Lower lobe of right lung (tissue), 2 donors: Measurements from ENCODE around the gene MGAT5B. TPM values are rescaled to one million over a fixed set of nuclear protein-coding genes. Genes with fewer than 3 reads are reported as not detected.
A peak's percentile ranks its signal among the peaks of the same experiment; 100 is the strongest.

ENCODE experiments used
- ATAC-seq, 2 donors: fragments of 200-7000 bp; cut with Tn5 transposase; one replicate each; pipeline ENCODE4 v1.9.1; 2020 to 2022; ENCODE audit warnings: mild to moderate bottlenecking in 2 of 2, moderate library complexity in 2 of 2
- DNase-seq: peaks from one replicate; pipeline ENCODE4 v3.0.0-alpha.2; 2020
- H3K27ac ChIP-seq: fragments of 200-600 bp; one replicate; pipeline ENCODE4 v1.8.0; 2022
- H3K27me3 ChIP-seq: fragments of 200-600 bp; one replicate; pipeline ENCODE4 v1.8.0; 2022; ENCODE audit warnings: low read depth
- H3K36me3 ChIP-seq: fragments of 200-600 bp; one replicate; pipeline ENCODE4 v1.8.0; 2022; ENCODE audit warnings: mild to moderate bottlenecking
- H3K4me1 ChIP-seq: fragments of 200-600 bp; one replicate; pipeline ENCODE4 v1.8.0; 2022
- H3K4me3 ChIP-seq: fragments of 200-600 bp; one replicate; pipeline ENCODE4 v1.8.0; 2022; ENCODE audit warnings: mild to moderate bottlenecking
- H3K9me3 ChIP-seq: fragments of 200-600 bp; one replicate; pipeline ENCODE4 v1.8.0; 2022
- CTCF ChIP-seq: fragments of 200-600 bp; IDR thresholded peaks from one replicate; pipeline ENCODE4 v1.8.0; 2022; ENCODE audit warnings: antibody characterized with exemption, mild to moderate bottlenecking
- intact Hi-C: fragments of 100-400 bp; cut with DNase I; formaldehyde crosslinking; loops from one replicate; pipeline ENCODE4 v1.11.0; 2022
- total RNA-seq: library from RNA; stranded (reverse); fragmentation: NEBNext Ultra II Directional; extraction: Animal tissue kit (Norgen Biotek cat#: 25700); gene quantifications from one replicate; pipeline ENCODE4 v1.2.1, GENCODE V29; 2021
- donor health status: DM: no; HTN: yes; CAD: no; lungs with severe emphysema.

Gene MGAT5B
- total RNA-seq, 1 donor from 2014 or later: 1.3 TPM

GRCh38 chr17:76986365-76986764, 118.2 kb downstream of the MGAT5B start:
- H3K27me3 ChIP-seq: peaks cover 7% of the 10 kb centered on the region
- H3K9me3 ChIP-seq: no peaks in the 10 kb centered on the region
- no peaks in the 10 kb centered on the region for H3K36me3 ChIP-seq
- H3K4me1 ChIP-seq: no peaks in the 10 kb centered on the region
- DNase-seq (peak; percentile 30), ATAC-seq (no peak)
- no peak overlapping the region for H3K4me3 ChIP-seq
- intact Hi-C loops: no loop called here
- TF ChIP-seq CTCF: no peak
- H3K27ac ChIP-seq: no peak overlapping the region

GRCh38 chr17:76987486-76988093, 119.4 kb downstream of the MGAT5B start:
- no peak for ATAC-seq
- Histone ChIP-seq H3K4me1 (no peaks in the 10 kb centered on the region), H3K4me3 (no peak overlapping the region), H3K36me3 (no peaks in the 10 kb centered on the region), H3K27me3 (peaks cover 4% of the 10 kb centered on the region), H3K9me3 (no peaks in the 10 kb centered on the region), H3K27ac (no peak overlapping the region)
- no peak for TF ChIP-seq CTCF
- intact Hi-C loops: no loop called here
- no peak for DNase-seq

- no peaks in the 10 kb centered on the region for H3K36me3 ChIP-seq
- H3K27me3 ChIP-seq: no peaks in the 10 kb centered on the region
- no peaks in the 10 kb centered on the region for H3K4me1 ChIP-seq
- no peak for TF ChIP-seq CTCF
- intact Hi-C loops: no loop called here
- no peaks in the 10 kb centered on the region for H3K9me3 ChIP-seq
- DNase-seq (no peak), ATAC-seq (no peak)
- no peak overlapping the region for H3K4me3 ChIP-seq
- H3K27ac ChIP-seq: no peak overlapping the region
These were observed 120.6 kb downstream of the MGAT5B start for GRCh38 chr17:76988796-76989195.

- intact Hi-C loops: no loop called here
- Histone ChIP-seq H3K4me3 (no peak overlapping the region), H3K4me1 (no peaks in the 10 kb centered on the region), H3K27ac (no peak overlapping the region), H3K27me3 (no peaks in the 10 kb centered on the region), H3K36me3 (no peaks in the 10 kb centered on the region), H3K9me3 (no peaks in the 10 kb centered on the region)
- no peak for TF ChIP-seq CTCF
- no peak for DNase-seq
- no peak for ATAC-seq
These were observed 121.3 kb downstream of the MGAT5B start for GRCh38 chr17:76989519-76989918.

GRCh38 chr17:76992891-76993290, 124.7 kb downstream of the MGAT5B start:
- Histone ChIP-seq H3K27me3 (peaks cover 7% of the 10 kb centered on the region), H3K4me1 (no peaks in the 10 kb centered on the region), H3K9me3 (no peaks in the 10 kb centered on the region), H3K36me3 (no peaks in the 10 kb centered on the region), H3K4me3 (no peak overlapping the region), H3K27ac (no peak overlapping the region)
- ATAC-seq: no peak
- no peak for DNase-seq
- intact Hi-C loops: no loop called here
- no peak for TF ChIP-seq CTCF
